IMR-90 (cell line): ENCODE data around the gene OMG. TPM values are rescaled to one million over a fixed set of nuclear protein-coding genes. Genes with fewer than 3 reads are reported as not detected.

ENCODE experiments used
- ATAC-seq: fragments of 200-7000 bp; cut with Tn5 transposase; 2 replicates; pipeline ENCODE4 v1.9.1; 2020; ENCODE audit warnings: low read depth, mild to moderate bottlenecking, moderate library complexity
- BruUV-seq: library from RNA; stranded (reverse); fragments of 400-500 nt; replicated peaks from 2 replicates; lab custom pipeline; 2021; lab: Mats Ljungman, UMichigan
- CTCF ChIA-PET: fragments of 300-600 bp; formaldehyde crosslinking; extraction: SDS; loops from one replicate; lab custom pipeline; 2021; ENCODE audit warnings: antibody characterized with exemption; lab: Yijun Ruan, JAX
- POLR2A ChIA-PET: fragments of 300-600 bp; sonication (Branson Sonifier 250); formaldehyde crosslinking; loops from one replicate; lab custom pipeline; 2022; ENCODE audit warnings: antibody characterized with exemption; ENCODE audit not compliant: unreplicated experiment; lab: Charles Lee
- DNase-seq: peaks from one replicate; pipeline ENCODE4 v3.0.0; 2013
- H2AFZ ChIP-seq: replicated peaks from 2 replicates; pipeline ENCODE3; 2013; ENCODE audit warnings: low read length, mild to moderate bottlenecking; ENCODE audit not compliant: poor library complexity
- H2AK5ac ChIP-seq: 2 replicates; pipeline ENCODE4 v1.6.1; 2013; ENCODE audit warnings: low read depth, low read length, inconsistent platforms
- H2AK9ac ChIP-seq: replicated peaks from 2 replicates; pipeline ENCODE3; 2013; ENCODE audit warnings: mild to moderate bottlenecking, low read depth, low read length, moderate library complexity; ENCODE audit not compliant: poor library complexity
- H2BK120ac ChIP-seq: 2 replicates; pipeline ENCODE4 v1.6.1; 2013; ENCODE audit warnings: low read depth, low read length, inconsistent platforms
- H2BK15ac ChIP-seq: 3 replicates; pipeline ENCODE4 v1.6.1; 2013; ENCODE audit warnings: low read depth, low read length, inconsistent platforms
- H2BK20ac ChIP-seq: 2 replicates; pipeline ENCODE4 v1.6.1; 2013; ENCODE audit warnings: low read depth, mild to moderate bottlenecking, inconsistent platforms, low read length, moderate library complexity
- H2BK5ac ChIP-seq: 2 replicates; pipeline ENCODE4 v1.6.1; 2013; ENCODE audit warnings: mild to moderate bottlenecking, low read depth, low read length, inconsistent platforms; ENCODE audit not compliant: poor library complexity, severe bottlenecking
- H3K14ac ChIP-seq: replicated peaks from 2 replicates; pipeline ENCODE4 v1.6.1; 2013; ENCODE audit warnings: low read depth, low read length, inconsistent platforms
- H3K18ac ChIP-seq: 2 replicates; pipeline ENCODE4 v1.6.1; 2013; ENCODE audit warnings: low read depth, low read length, control low read depth
- H3K23ac ChIP-seq: 2 replicates; pipeline ENCODE4 v1.6.1; 2013; ENCODE audit warnings: low read depth, low read length, inconsistent platforms
- H3K27ac ChIP-seq: 2 replicates; pipeline ENCODE4 v1.5.1; 2013; ENCODE audit warnings: mild to moderate bottlenecking, control low read depth, low read length; ENCODE audit not compliant: insufficient read depth
- H3K27me3 ChIP-seq: 2 replicates; pipeline ENCODE4 v1.6.1; 2013; ENCODE audit warnings: low read length; ENCODE audit not compliant: control insufficient read depth, insufficient read depth
- H3K36me3 ChIP-seq: 2 replicates; pipeline ENCODE4 v1.6.1; 2013; ENCODE audit warnings: low read length, mixed read lengths; ENCODE audit not compliant: control insufficient read depth, insufficient read depth
- H3K4ac ChIP-seq: 2 replicates; pipeline ENCODE4 v1.6.1; 2013; ENCODE audit warnings: low read depth, low read length, inconsistent platforms
- H3K4me1 ChIP-seq: 2 replicates; pipeline ENCODE4 v1.6.1; 2013; ENCODE audit warnings: low read length, mixed read lengths; ENCODE audit not compliant: control insufficient read depth, insufficient read depth
- H3K4me2 ChIP-seq: 2 replicates; pipeline ENCODE4 v1.6.1; 2013; ENCODE audit warnings: low read depth, mild to moderate bottlenecking, control low read depth, low read length, moderate library complexity
- H3K4me3 ChIP-seq: 2 replicates; pipeline ENCODE4 v1.5.1; 2013; ENCODE audit warnings: low read depth, mild to moderate bottlenecking, control low read depth, low read length, moderate library complexity; ENCODE audit not compliant: insufficient read depth
- H3K56ac ChIP-seq: 2 replicates; pipeline ENCODE4 v1.6.1; 2013; ENCODE audit warnings: low read length, inconsistent platforms; ENCODE audit not compliant: insufficient read depth; ENCODE audit errors: extremely low read depth
- H3K79me1 ChIP-seq, 2 experiments: 2 replicates each; pipeline ENCODE4 v1.6.1; 2013; ENCODE audit warnings: low read length in 2 of 2, inconsistent platforms in 1 of 2, low read depth in 1 of 2
- H3K9ac ChIP-seq: 2 replicates; pipeline ENCODE4 v1.6.1; 2013; ENCODE audit warnings: low read depth, low read length, control low read depth
- H3K9me1 ChIP-seq: 2 replicates; pipeline ENCODE4 v1.6.1; 2013; ENCODE audit warnings: low read length, inconsistent platforms; ENCODE audit not compliant: insufficient read depth
- H3K9me3 ChIP-seq: 2 replicates; pipeline ENCODE4 v1.6.1; 2013; ENCODE audit warnings: low read length; ENCODE audit not compliant: control insufficient read depth, insufficient read depth
- H4K20me1 ChIP-seq: 2 replicates; pipeline ENCODE4 v1.6.1; 2013; ENCODE audit warnings: low read length, inconsistent platforms; ENCODE audit not compliant: insufficient read depth
- H4K5ac ChIP-seq: 2 replicates; pipeline ENCODE4 v1.6.1; 2013; ENCODE audit warnings: mild to moderate bottlenecking, low read depth, low read length, control low read depth
- H4K8ac ChIP-seq, 2 experiments: 2 replicates each; pipeline ENCODE4 v1.6.1; 2013; ENCODE audit warnings: low read depth in 2 of 2, low read length in 2 of 2, control low read depth in 1 of 2, inconsistent platforms in 1 of 2
- H4K91ac ChIP-seq: 2 replicates; pipeline ENCODE4 v1.6.1; 2013; ENCODE audit warnings: low read depth, low read length, inconsistent platforms; ENCODE audit not compliant: insufficient read depth
- CHD1 ChIP-seq: IDR thresholded peaks from 2 replicates; pipeline ENCODE4 v1.6.1; 2012; ENCODE audit warnings: low read depth, low read length, improper control_type of control experiment
- ELK1 ChIP-seq: fragments of 150-350 bp; IDR thresholded peaks from 2 replicates; pipeline ENCODE4 v1.6.1; 2016; ENCODE audit warnings: low read depth, mild to moderate bottlenecking, low read length, moderate library complexity, borderline replicate concordance
- NFE2L2 ChIP-seq: fragments of 150-350 bp; IDR thresholded peaks from 2 replicates; pipeline ENCODE4 v1.6.1; 2016; ENCODE audit warnings: low read depth, mild to moderate bottlenecking, low read length
- POLR2A ChIP-seq: IDR thresholded peaks from 2 replicates; pipeline ENCODE4 v1.6.1; 2012; ENCODE audit warnings: mild to moderate bottlenecking, low read depth, low read length
- RFX5 ChIP-seq: IDR thresholded peaks from 2 replicates; pipeline ENCODE4 v1.8.0; 2012; ENCODE audit warnings: low read depth, mild to moderate bottlenecking, low read length, moderate library complexity
- USF2 ChIP-seq: fragments of 150-350 bp; IDR thresholded peaks from 2 replicates; pipeline ENCODE4 v1.6.1; 2017; ENCODE audit warnings: mild to moderate bottlenecking, antibody characterized with exemption, low read length, low read depth
- WGBS, 2 experiments: methylation state at CpG; one replicate each; pipeline versions ENCODE4 v1.1.5 to v1.1.7; 2013; ENCODE audit warnings: missing lambda C conversion rate in 2 of 2; ENCODE audit not compliant: insufficient read length in 1 of 2; ENCODE audit errors: extremely low coverage in 2 of 2; 5-methylcytosine and 5-hydroxymethylcytosine counted together
- dilution Hi-C: fragments of 300-500 bp; cut with HindIII; formaldehyde crosslinking; loops from one replicate; pipeline ENCODE4 v1.14.3; 2018; ENCODE audit warnings: low sequenced_read_pairs; ENCODE audit not compliant: unreplicated experiment
- in situ Hi-C: fragments of 300-500 bp; cut with MboI; formaldehyde crosslinking; loops from 3 replicates; pipeline ENCODE4 v1.14.3; 2019; ENCODE audit warnings: low sequenced_read_pairs, inconsistent platforms, mixed read lengths
- intact Hi-C: fragments of 100-400 bp; cut with micrococcal nuclease; formaldehyde crosslinking; loops from 2 replicates; pipeline ENCODE4 v1.10.0; 2022
- polyA plus RNA-seq, 3 experiments: library from polyadenylated mRNA; depleted of rRNA; stranded (reverse); fragments of >200 nt; gene quantifications; 2 replicates each; pipeline ENCODE4 v1.2.3, GENCODE V29; 2012; ENCODE audit warnings: low replicate concordance in 1 of 3
- total RNA-seq: library from RNA; depleted of rRNA; stranded (reverse); fragments of >200 nt; gene quantifications from 2 replicates; pipeline ENCODE4 v1.2.3, GENCODE V29; 2012

Gene OMG
- total and polyA plus RNA-seq, 2 of the 4 experiments (the other 2 are of a cell fraction): 0.18 TPM; not detected in 1

GRCh38 chr17:31308372-31309334 lies 11.6 kb upstream of the OMG start:
- no peak for ATAC-seq
- intact Hi-C loops: no loop called here
- H3K36me3 ChIP-seq: no peaks in the 10 kb centered on the region; the same call in 1 of the 2 replicates
- no peak overlapping the region for H3K4me3 ChIP-seq
- no peak overlapping the region for H2AK9ac ChIP-seq
- BruUV-seq: no TSS peak
- H2BK5ac ChIP-seq: no peak overlapping the region
- in situ Hi-C loops: no loop called here
- H2AK5ac ChIP-seq: no peak overlapping the region
- TF ChIP-seq NFE2L2 (no peak), RFX5 (no peak), POLR2A (no peak), USF2 (no peak), CHD1 (no peak), ELK1 (no peak)
- H3K14ac ChIP-seq: no peak overlapping the region
- H3K9me1 ChIP-seq: no peaks in the 10 kb centered on the region; the same call in none of the 2 replicates
- dilution Hi-C loops: no loop called here
- H4K20me1 ChIP-seq: no peaks in the 10 kb centered on the region
- no peak overlapping the region for H2BK15ac ChIP-seq
- no peak overlapping the region for H3K4ac ChIP-seq
- no peak overlapping the region for H4K5ac ChIP-seq
- no peak overlapping the region for H3K18ac ChIP-seq
- no peaks in the 10 kb centered on the region for H3K9me3 ChIP-seq
- no peak overlapping the region for H2BK120ac ChIP-seq
- H3K4me2 ChIP-seq: no peak overlapping the region
- H3K23ac ChIP-seq: 0 out of 2 replicates have a peak overlapping the region, but pooled peaks have one; percentile 46
- CTCF ChIA-PET: no interaction called here
- no peak overlapping the region for H2AFZ ChIP-seq
- H3K27ac ChIP-seq: no peak overlapping the region
- POLR2A ChIA-PET: no interaction called here
- 88% methylated on average over 4 of the region's 5 CpGs; no CpG with 5 or more reads in 1 of the 2 experiments for WGBS, 2 experiments
- H4K91ac ChIP-seq: no peak overlapping the region
- H2BK20ac ChIP-seq: no peak overlapping the region
- H4K8ac ChIP-seq: no peak overlapping the region
- no peak overlapping the region for H3K9ac ChIP-seq
- no peaks in the 10 kb centered on the region for H3K4me1 ChIP-seq
- H3K56ac ChIP-seq: no peak overlapping the region
- DNase-seq: no peak
- no peaks in the 10 kb centered on the region for H3K27me3 ChIP-seq
- peaks cover 18 to 40% of the 10 kb centered on the region in 2 experiments; a peak in 3 of 4 replicates for H3K79me1 ChIP-seq
